GM12878 (cell line): Measurements from ENCODE around the gene EXO1. TPM values are rescaled to one million over a fixed set of nuclear protein-coding genes. Genes with fewer than 3 reads are reported as not detected.

ENCODE experiments used
- ATAC-seq: fragments of 200-7000 bp; cut with Tn5 transposase; 3 replicates; pipeline ENCODE4 v1.9.1; 2020; ENCODE audit warnings: mild to moderate bottlenecking, moderate library complexity
- BruUV-seq: library from RNA; stranded (reverse); fragments of 400-500 nt; replicated peaks from 2 replicates; lab custom pipeline; 2021; lab: Mats Ljungman, UMichigan
- CTCF ChIA-PET: fragments of 300-600 bp; sonication (Branson Sonifier 250); formaldehyde crosslinking; extraction: SDS; loops from one replicate; lab custom pipeline; 2021; ENCODE audit warnings: inconsistent platforms; lab: Yijun Ruan, JAX
- POLR2A ChIA-PET: fragments of 350-600 bp; formaldehyde crosslinking; extraction: SDS; loops from one replicate; lab custom pipeline; 2021; ENCODE audit warnings: inconsistent platforms; lab: Charles Lee
- RAD21 ChIA-PET: fragments of 300-600 bp; sonication (Branson Sonifier 250); formaldehyde crosslinking; loops from one replicate; lab custom pipeline; 2023; ENCODE audit warnings: antibody characterized with exemption; ENCODE audit not compliant: unreplicated experiment; lab: Charles Lee
- SMC1A ChIA-PET: fragments of 300-600 bp; sonication (Branson Sonifier 250); formaldehyde crosslinking; loops from one replicate; lab custom pipeline; 2023; ENCODE audit not compliant: unreplicated experiment, uncharacterized antibody; lab: Charles Lee
- DNase-seq: peaks from one replicate; pipeline ENCODE4 v3.0.0-alpha.2; 2011; ENCODE audit warnings: low read depth, low spot score
- FAIRE-seq: peaks from 3 replicates; lab custom pipeline; 2011; peaks lifted over from hg19 to GRCh38; lab: Jason Lieb, UNC
- H2AFZ ChIP-seq: 2 replicates; pipeline ENCODE4 v1.6.0; 2011; ENCODE audit warnings: low read depth, low read length, control low read depth; ENCODE audit not compliant: control insufficient read depth
- H3K27ac ChIP-seq: 2 replicates; pipeline ENCODE4 v1.5.1; 2011; ENCODE audit warnings: control low read depth; ENCODE audit not compliant: control insufficient read depth, insufficient read depth
- H3K27me3 ChIP-seq, 2 experiments: replicated peaks in 1 of 2; 2 replicates each; pipeline versions ENCODE4 v1.6.0 to v1.6.1; 2011; ENCODE audit warnings: low read length in 1 of 2; ENCODE audit not compliant: control insufficient read depth in 2 of 2, insufficient read depth in 2 of 2
- H3K36me3 ChIP-seq, 2 experiments: 2 replicates each; pipeline ENCODE4 v1.5.1; 2011; ENCODE audit warnings: low read length in 1 of 2; ENCODE audit not compliant: control insufficient read depth in 2 of 2, insufficient read depth in 2 of 2
- H3K4me1 ChIP-seq: 2 replicates; pipeline ENCODE4 v1.6.1; 2011; ENCODE audit warnings: mild to moderate bottlenecking, low read length, moderate library complexity, mixed read lengths; ENCODE audit not compliant: control insufficient read depth, insufficient read depth
- H3K4me2 ChIP-seq: 2 replicates; pipeline ENCODE4 v1.6.0; 2011; ENCODE audit warnings: control low read depth; ENCODE audit not compliant: control insufficient read depth, insufficient read depth
- H3K4me3 ChIP-seq: fragments of 200-600 bp; sonication (generic); 2 replicates; pipeline ENCODE4 v1.5.1; 2016
- H3K79me2 ChIP-seq: 2 replicates; pipeline ENCODE4 v1.6.0; 2011; ENCODE audit warnings: low read length; ENCODE audit not compliant: control insufficient read depth, insufficient read depth
- H3K9ac ChIP-seq: 2 replicates; pipeline ENCODE4 v1.8.0; 2011; ENCODE audit warnings: low read length, control low read depth, mixed read lengths; ENCODE audit not compliant: control insufficient read depth, insufficient read depth
- H3K9me3 ChIP-seq: replicated peaks from 3 replicates; pipeline ENCODE4 v1.5.1; 2011; ENCODE audit warnings: mild to moderate bottlenecking, low read length; ENCODE audit not compliant: control insufficient read depth, insufficient read depth
- H4K20me1 ChIP-seq: 2 replicates; pipeline ENCODE4 v1.6.0; 2011; ENCODE audit not compliant: control insufficient read depth, insufficient read depth
- CHD1 ChIP-seq: IDR thresholded peaks from 2 replicates; pipeline ENCODE4 v1.6.1; 2012; ENCODE audit warnings: low read depth, low read length, improper control_type of control experiment
- HCFC1 ChIP-seq: fragments of 150-350 bp; IDR thresholded peaks from 2 replicates; pipeline ENCODE4 v1.6.1; 2014; ENCODE audit warnings: low read length
- MYC ChIP-seq: IDR thresholded peaks from 2 replicates; pipeline ENCODE4 v1.6.1; 2011; ENCODE audit warnings: mild to moderate bottlenecking, low read length, moderate library complexity, inconsistent platforms; ENCODE audit not compliant: insufficient read depth, insufficient replicate concordance, insufficient read length, severe bottlenecking
- NFIC ChIP-seq: IDR thresholded peaks from 2 replicates; pipeline ENCODE4 v1.6.1; 2012; ENCODE audit warnings: low read depth, mild to moderate bottlenecking, inconsistent platforms, low read length, moderate library complexity
- NFYB ChIP-seq: IDR thresholded peaks from 2 replicates; pipeline ENCODE4 v1.6.1; 2011; ENCODE audit warnings: low read depth, mild to moderate bottlenecking, low read length, improper control_type of control experiment, moderate library complexity; ENCODE audit not compliant: insufficient read depth
- NKRF ChIP-seq: fragments of 450-650 bp; conservative IDR thresholded peaks from 2 replicates; pipeline ENCODE4 v1.6.1; 2017; ENCODE audit warnings: mild to moderate bottlenecking, moderate library complexity
- RUNX3 ChIP-seq: IDR thresholded peaks from 2 replicates; pipeline ENCODE4 v1.6.1; 2012; ENCODE audit warnings: low read length, inconsistent platforms
- SPI1 ChIP-seq: IDR thresholded peaks from 2 replicates; pipeline ENCODE4 v1.6.1; 2011; ENCODE audit warnings: low read depth, mild to moderate bottlenecking, low read length, moderate library complexity, borderline replicate concordance; ENCODE audit not compliant: insufficient read depth
- TAF1 ChIP-seq: IDR thresholded peaks from 2 replicates; pipeline ENCODE4 v1.6.1; 2011; ENCODE audit warnings: mild to moderate bottlenecking, low read depth, low read length, borderline replicate concordance
- WRNIP1 ChIP-seq: IDR thresholded peaks from 2 replicates; pipeline ENCODE4 v1.6.1; 2011; ENCODE audit warnings: low read depth, low read length, improper control_type of control experiment, borderline replicate concordance
- YY1 ChIP-seq: IDR thresholded peaks from 2 replicates; pipeline ENCODE4 v1.6.1; 2011; ENCODE audit warnings: low read depth, mild to moderate bottlenecking, low read length
- ZNF274 ChIP-seq: IDR thresholded peaks from one replicate; pipeline ENCODE4 v1.8.0; 2011; ENCODE audit not compliant: insufficient read length, insufficient read depth
- ZNF384 ChIP-seq: IDR thresholded peaks from 2 replicates; pipeline ENCODE4 v1.6.1; 2012; ENCODE audit warnings: low read depth, mild to moderate bottlenecking, low read length, improper control_type of control experiment, borderline replicate concordance
- ZSCAN29 ChIP-seq: fragments of 450-650 bp; IDR thresholded peaks from 2 replicates; pipeline ENCODE4 v1.6.1; 2017; ENCODE audit warnings: mild to moderate bottlenecking, moderate library complexity
- ZZZ3 ChIP-seq: IDR thresholded peaks from 2 replicates; pipeline ENCODE4 v1.6.1; 2011; ENCODE audit warnings: low read depth; ENCODE audit not compliant: control insufficient read depth, insufficient read length
- WGBS: methylation state at CpG from one replicate; pipeline ENCODE4 v1.1.6; 2016; ENCODE audit warnings: low lambda C conversion rate; ENCODE audit not compliant: insufficient replicate concordance, insufficient coverage; ENCODE audit errors: missing lambda C conversion rate; 5-methylcytosine and 5-hydroxymethylcytosine counted together
- in situ Hi-C: fragments of 300-500 bp; cut with MboI; formaldehyde crosslinking; loops from 9 replicates; pipeline ENCODE4 v1.14.3; 2018; ENCODE audit warnings: mixed read lengths
- intact Hi-C: fragments of 100-400 bp; cut with micrococcal nuclease; formaldehyde crosslinking; loops from one replicate; pipeline ENCODE4 v1.14.2; 2022; ENCODE audit not compliant: unreplicated experiment
- polyA plus RNA-seq, 11 experiments: library from polyadenylated mRNA; depleted of rRNA in 4 of 11; unstranded in 6 of 11; stranded (reverse) in 5 of 11; fragments of >200 nt; fragmentation: Nextera tagmentation in 4 of 11; fragmentation: Illumina TruSeq in 1 of 11; extraction: Ambion mirVana in 4 of 11; extraction: Trizol in 1 of 11; gene quantifications; 1 replicate in 1 of 11; 2 replicates in 10 of 11; pipeline versions ENCODE4 v1.2.1 to v1.2.3, GENCODE V29; 2011 to 2016; ENCODE audit warnings: inconsistent platforms in 2 of 11, missing spikeins in 2 of 11, low read depth in 1 of 11
- total RNA-seq, 4 experiments: library from RNA; depleted of rRNA in 3 of 4; stranded (reverse); fragments of >200 nt in 3 of 4; fragmentation: Illumina TruSeq in 1 of 4; extraction: Trizol in 1 of 4; gene quantifications; 2 replicates each; pipeline versions ENCODE4 v1.2.1 to v1.2.3, GENCODE V29; 2013 to 2021

The EXO1 gene
- total and polyA plus RNA-seq, 10 of the 15 experiments (the other 5 are each of a cell fraction or from before 2014, with no cell fraction given): 8.7 to 43.4 (median 30.6) TPM

GRCh38 chr1:241881440-241881839 is 33.4 kb downstream of the EXO1 start:
- intact Hi-C loops: no loop called here
- SMC1A ChIA-PET: interaction anchor here (1.6 kb wide), 1 partner anchor 9 kb away, joined by 4 read pairs; no protein-coding TSS in a partner anchor
- Histone ChIP-seq H3K79me2 (no peaks in the 10 kb centered on the region), H3K9ac (no peak overlapping the region), H3K9me3 (no peaks in the 10 kb centered on the region), H3K27ac (no peak overlapping the region), H3K4me3 (no peak overlapping the region), H3K36me3 (peaks cover 2 to 3% of the 10 kb centered on the region in 2 experiments; a peak in 2 of 4 replicates), H3K4me1 (no peaks in the 10 kb centered on the region), H3K27me3 (no peaks in the 10 kb centered on the region), H2AFZ (no peak overlapping the region), H3K4me2 (no peak overlapping the region), H4K20me1 (no peaks in the 10 kb centered on the region)
- DNase-seq (no peak), FAIRE-seq (no peak), ATAC-seq (no peak)
- in situ Hi-C loops: no loop called here
- CTCF ChIA-PET: interaction anchor here (0.9 to 1.1 kb wide), 2 partner anchors 15 to 17 kb away, joined by 3 to 4 read pairs; no protein-coding TSS in a partner anchor
- BruUV-seq: no TSS peak
- TF ChIP-seq ZNF274 (no peak), SPI1 (no peak), MYC (no peak), NFIC (no peak), ZSCAN29 (no peak), ZZZ3 (no peak), NKRF (no peak), RUNX3 (no peak), WRNIP1 (no peak), HCFC1 (no peak), ZNF384 (no peak), TAF1 (no peak), CHD1 (no peak), YY1 (no peak), NFYB (no peak)
- POLR2A ChIA-PET: no interaction called here
- RAD21 ChIA-PET: no interaction called here
- 98% methylated on average over 6 of the region's 6 CpGs for WGBS
